Fibroblast of skin of right quadriceps (primary cell): ENCODE measurements around the gene ARGLU1.
A peak's percentile ranks its signal among the peaks of the same experiment; 100 is the strongest.

Experiments used
- DNase-seq: peaks from one replicate; pipeline ENCODE4 v3.0.0-alpha.2; 2013

Gene ARGLU1

GRCh38 chr13:106586648-106587166 is 18.8 kb upstream of the ARGLU1 start:
- DNase-seq: no peak

- DNase-seq: no peak
These were observed 13.3 kb upstream of the ARGLU1 start for GRCh38 chr13:106581225-106581624.

GRCh38 chr13:106575896-106576295 is 8.0 kb upstream of the ARGLU1 start:
- no peak for DNase-seq

- no peak for DNase-seq
These were observed 5.9 kb upstream of the ARGLU1 start for GRCh38 chr13:106573868-106574267.

- peak; percentile 46 for DNase-seq
These were observed 5.4 kb upstream of the ARGLU1 start for GRCh38 chr13:106573284-106573846.

- DNase-seq: peak; percentile 41
These were observed 2.4 kb upstream of the ARGLU1 start for GRCh38 chr13:106570299-106570852.

GRCh38 chr13:106569233-106570095 is 1.5 kb upstream of the ARGLU1 start:
- no peak for DNase-seq

- no peak for DNase-seq
These were observed 514 bp upstream of the ARGLU1 start for GRCh38 chr13:106568299-106569003.

GRCh38 chr13:106566641-106567473 is 1.1 kb downstream of the ARGLU1 start:
- peak; percentile 42 for DNase-seq

GRCh38 chr13:106565127-106565775 is 2.7 kb downstream of the ARGLU1 start:
- DNase-seq: no peak

GRCh38 chr13:106562301-106562700 is 5.6 kb downstream of the ARGLU1 start:
- no peak for DNase-seq

GRCh38 chr13:106561551-106562170 is 6.3 kb downstream of the ARGLU1 start:
- DNase-seq: no peak

GRCh38 chr13:106560821-106561220 is 7.1 kb downstream of the ARGLU1 start:
- DNase-seq: no peak

GRCh38 chr13:106558527-106558926 is 9.4 kb downstream of the ARGLU1 start:
- no peak for DNase-seq

- DNase-seq: peak; percentile 48
These were observed 12.2 kb downstream of the ARGLU1 start for GRCh38 chr13:106555631-106556328.

GRCh38 chr13:106551751-106552150 is 16.2 kb downstream of the ARGLU1 start:
- DNase-seq: no peak

- DNase-seq: no peak
These were observed 16.6 kb downstream of the ARGLU1 start for GRCh38 chr13:106551350-106551749.

GRCh38 chr13:106550570-106551135 is 17.3 kb downstream of the ARGLU1 start:
- DNase-seq: no peak

GRCh38 chr13:106548064-106548696 is 19.8 kb downstream of the ARGLU1 start:
- DNase-seq: no peak

GRCh38 chr13:106541826-106542225 is 26.1 kb downstream of the ARGLU1 start:
- no peak for DNase-seq
